Fibroblast of lung (primary cell): ENCODE results near the gene TCEAL9. TPM values are rescaled to one million over a fixed set of nuclear protein-coding genes. Genes with fewer than 3 reads are reported as not detected.

Experiments
- DNase-seq, 2 donors: peaks; one replicate each; pipeline versions ENCODE4 v3.0.0 to v3.0.0-alpha.2; 2010; ENCODE audit warnings: low read depth in 2 of 2
- H2AFZ ChIP-seq: 2 replicates; pipeline ENCODE4 v1.5.1; 2012; ENCODE audit warnings: low read length, control low read depth, inconsistent platforms
- H3K27ac ChIP-seq: 2 replicates; pipeline ENCODE4 v1.5.1; 2011; ENCODE audit warnings: low read length, control low read depth; ENCODE audit not compliant: insufficient read depth
- H3K27me3 ChIP-seq: 2 replicates; pipeline ENCODE4 v1.5.1; 2011; ENCODE audit warnings: mild to moderate bottlenecking, low read length; ENCODE audit not compliant: control insufficient read depth, insufficient read depth
- H3K36me3 ChIP-seq: 2 replicates; pipeline ENCODE4 v1.5.1; 2011; ENCODE audit warnings: low read length; ENCODE audit not compliant: control insufficient read depth, insufficient read depth
- H3K4me1 ChIP-seq: 2 replicates; pipeline ENCODE4 v1.5.1; 2011; ENCODE audit warnings: low read length; ENCODE audit not compliant: control insufficient read depth, insufficient read depth; ENCODE audit errors: extremely low read depth
- H3K4me2 ChIP-seq: 2 replicates; pipeline ENCODE4 v1.5.1; 2011; ENCODE audit warnings: low read length, control low read depth; ENCODE audit not compliant: insufficient read depth; ENCODE audit errors: extremely low read depth
- H3K4me3 ChIP-seq, 4 experiments: fragments of 200-600 bp in 1 of 4; sonication (generic) in 1 of 4; replicated peaks in 1 of 4; 2 replicates each; pipeline ENCODE4 v1.5.1; 2011 to 2016; ENCODE audit warnings: low read length in 4 of 4, low read depth in 3 of 4, mild to moderate bottlenecking in 3 of 4, control low read depth in 2 of 4, inconsistent platforms in 1 of 4, mixed read lengths in 1 of 4; ENCODE audit not compliant: insufficient read depth in 1 of 4; ENCODE audit errors: control extremely low read depth in 1 of 4
- H3K79me2 ChIP-seq: 2 replicates; pipeline ENCODE4 v1.5.1; 2012; ENCODE audit warnings: mild to moderate bottlenecking, low read length, inconsistent platforms; ENCODE audit not compliant: control insufficient read depth, insufficient read depth
- H3K9ac ChIP-seq: 2 replicates; pipeline ENCODE4 v1.5.1; 2011; ENCODE audit warnings: mild to moderate bottlenecking, low read length, control low read depth; ENCODE audit not compliant: insufficient read depth
- H3K9me3 ChIP-seq: 2 replicates; pipeline ENCODE4 v1.5.1; 2012; ENCODE audit warnings: low read depth, low read length; ENCODE audit not compliant: control insufficient read depth, insufficient read depth
- H4K20me1 ChIP-seq: 2 replicates; pipeline ENCODE4 v1.5.1; 2011; ENCODE audit warnings: low read length; ENCODE audit not compliant: control insufficient read depth, insufficient read depth; ENCODE audit errors: extremely low read depth
- CTCF ChIP-seq, 2 donors: IDR thresholded peaks in 1 of 2; conservative IDR thresholded peaks in 1 of 2; 1 replicate in 1 of 2; 2 replicates in 1 of 2; pipeline ENCODE4 v1.5.1; 2011 to 2012; ENCODE audit warnings: low read length in 2 of 2, control low read depth in 1 of 2, inconsistent platforms in 1 of 2, low read depth in 1 of 2, mild to moderate bottlenecking in 1 of 2
- EZH2 ChIP-seq: IDR thresholded peaks from 2 replicates; pipeline ENCODE4 v1.5.1; 2012; ENCODE audit warnings: low read length, control low read depth, mild to moderate bottlenecking; ENCODE audit errors: missing control alignments
- polyA plus RNA-seq, 2 donors: library from polyadenylated mRNA; depleted of rRNA in 1 of 2; stranded (reverse) in 1 of 2; unstranded in 1 of 2; fragments of >200 nt; gene quantifications; 2 replicates each; pipeline ENCODE4 v1.2.1, GENCODE V29; 2011 to 2012; ENCODE audit warnings: missing spikeins in 1 of 2
- total RNA-seq: library from RNA; depleted of rRNA; stranded (reverse); fragments of >200 nt; gene quantifications from 2 replicates; pipeline ENCODE4 v1.2.1, GENCODE V29; 2014

TCEAL9 gene
- total and polyA plus RNA-seq, 2 donors (not counting 1 experiment from before 2014, with no cell fraction given) = 89.5 to 286 TPM

DNA sequence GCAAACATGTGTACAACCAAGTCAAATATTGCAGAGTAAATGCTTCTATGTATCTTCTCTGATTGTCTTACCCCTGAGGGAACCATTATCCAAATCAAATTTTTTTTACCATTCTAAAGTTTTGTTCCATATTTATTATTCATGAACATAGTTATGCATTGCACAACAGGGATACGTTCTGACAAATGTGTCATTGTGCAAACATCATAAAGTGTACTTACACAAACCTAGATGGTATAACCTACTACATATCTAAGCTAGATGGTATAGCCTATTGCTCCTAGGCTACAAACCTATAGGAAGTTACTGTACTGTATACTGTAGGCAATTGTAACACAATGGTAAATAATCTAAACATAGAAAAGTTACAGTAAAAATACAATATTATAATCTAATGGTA, 43.4 kb downstream of the TCEAL9 start:
- H3K27me3 ChIP-seq = no peaks in the 10 kb centered on the region
- DNase-seq = peak in 1 of 2 donors; percentile 44

DNA sequence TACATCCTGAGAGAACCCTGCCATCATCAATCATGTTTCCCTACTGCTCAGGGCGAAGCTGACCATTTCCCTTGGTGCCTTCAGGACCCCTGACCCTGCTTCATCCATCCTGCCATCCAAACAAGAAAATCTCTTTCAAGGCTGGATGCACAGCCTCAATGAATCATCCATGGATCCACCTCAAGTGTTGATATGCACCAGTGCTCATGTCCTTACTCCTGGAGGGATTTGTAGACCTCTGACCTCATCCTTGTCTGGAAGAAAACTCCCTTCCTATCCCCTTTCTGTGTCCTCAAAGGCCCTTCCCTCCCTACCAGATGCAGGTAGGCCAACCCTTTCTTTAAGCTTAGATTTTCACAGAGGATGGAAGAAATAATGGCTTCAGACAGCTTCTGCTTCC, 44.6 kb downstream of the TCEAL9 start:
- Histone ChIP-seq H3K4me2 (no peak overlapping the region), H3K79me2 (no peaks in the 10 kb centered on the region), H4K20me1 (no peaks in the 10 kb centered on the region), H3K9me3 (no peaks in the 10 kb centered on the region), H3K4me1 (peaks cover 3% of the 10 kb centered on the region), H3K36me3 (no peaks in the 10 kb centered on the region), H3K9ac (no peak overlapping the region), H3K27me3 (no peaks in the 10 kb centered on the region), H3K4me3 (no peak overlapping the region), H3K27ac (no peak overlapping the region), H2AFZ (no peak overlapping the region)
- TF ChIP-seq EZH2 (no peak), CTCF (conservative IDR thresholded peaks at IDR 0.05 in 1 of 2, IDR thresholded peaks at IDR 0.05 in 1 of 2; ENCODE audit: low read depth in 1 of 2, low read length in 2 of 2) (no peak)
- DNase-seq = no peak

More for the DNA sequence above, 43.4 kb downstream of the TCEAL9 start:
- H4K20me1 ChIP-seq = no peaks in the 10 kb centered on the region
- H3K36me3 ChIP-seq = no peaks in the 10 kb centered on the region
- no peak overlapping the region for H3K4me3 ChIP-seq
- H3K4me1 ChIP-seq = peaks cover 3% of the 10 kb centered on the region
- H3K9me3 ChIP-seq = no peaks in the 10 kb centered on the region
- H3K27ac ChIP-seq = no peak overlapping the region
- H2AFZ ChIP-seq = no peak overlapping the region
- TF ChIP-seq CTCF (conservative IDR thresholded peaks at IDR 0.05 in 1 of 2, IDR thresholded peaks at IDR 0.05 in 1 of 2; ENCODE audit: low read depth in 1 of 2, low read length in 2 of 2) (no peak), EZH2 (no peak)
- no peak overlapping the region for H3K4me2 ChIP-seq
- H3K79me2 ChIP-seq = no peaks in the 10 kb centered on the region
- no peak overlapping the region for H3K9ac ChIP-seq

DNA sequence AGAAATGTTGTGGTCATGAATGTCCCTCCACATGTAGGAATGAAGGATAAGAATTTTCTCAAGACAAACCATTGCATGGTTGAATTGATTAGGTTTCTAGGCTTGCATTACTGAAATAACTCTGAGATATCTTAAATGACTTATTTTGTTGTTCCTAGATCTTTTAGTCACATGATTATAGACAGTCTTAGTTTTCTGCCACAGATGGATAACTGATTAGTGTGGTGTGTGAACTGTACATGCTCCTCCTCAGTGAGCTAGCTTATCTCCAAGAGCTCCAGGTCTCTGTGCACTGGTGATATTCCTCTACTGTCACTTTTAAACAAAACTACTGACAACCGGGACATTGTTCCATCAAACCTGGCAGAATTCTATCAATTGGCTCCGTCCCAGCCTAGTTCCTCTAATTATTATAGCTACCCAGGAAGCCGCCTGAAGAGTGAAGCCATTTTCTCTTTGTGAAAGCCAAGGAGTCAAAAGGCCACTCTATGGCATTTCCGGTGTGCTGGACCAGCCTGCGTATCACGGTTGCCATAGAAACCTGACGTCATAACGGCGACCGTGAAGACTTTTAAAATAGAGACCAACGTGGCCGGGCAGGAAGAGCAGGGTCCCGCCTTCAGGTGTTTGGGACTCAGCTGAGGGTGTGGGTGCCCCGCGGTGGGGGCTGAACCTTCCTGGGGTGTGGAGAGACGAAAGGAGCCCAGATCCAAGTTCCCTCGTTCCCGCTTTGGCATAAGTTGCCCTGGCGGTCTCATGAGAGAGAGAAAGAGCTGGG, 48.1 kb downstream of the TCEAL9 start:
- peak overlapping the region; percentile 62 for H3K9ac ChIP-seq
- TF ChIP-seq EZH2 (no peak), CTCF (conservative IDR thresholded peaks at IDR 0.05 in 1 of 2, IDR thresholded peaks at IDR 0.05 in 1 of 2; ENCODE audit: low read depth in 1 of 2, low read length in 2 of 2) (no peak)
- DNase-seq = peak; percentile 88 to 91
- H4K20me1 ChIP-seq = no peaks in the 10 kb centered on the region
- no peak overlapping the region for H2AFZ ChIP-seq
- peak overlapping the region; percentile 55 to 83 (median 75) for H3K4me3 ChIP-seq
- H3K79me2 ChIP-seq = no peaks in the 10 kb centered on the region
- H3K4me2 ChIP-seq = peak overlapping the region; percentile 82
- no peaks in the 10 kb centered on the region for H3K36me3 ChIP-seq
- H3K27me3 ChIP-seq = no peaks in the 10 kb centered on the region
- peaks cover 3% of the 10 kb centered on the region for H3K4me1 ChIP-seq
- H3K9me3 ChIP-seq = no peaks in the 10 kb centered on the region
- H3K27ac ChIP-seq = peak overlapping the region; percentile 94
